ENCODE results near the gene ABHD17C. TPM values are rescaled to one million over a fixed set of nuclear protein-coding genes. Genes with fewer than 3 reads are reported as not detected.

ABHD17C gene
- total and polyA plus RNA-seq, 2 of the 8 experiments (the other 6 are each of a cell fraction or from before 2014, with no cell fraction given), result 20.2 to 29.8 TPM

GRCh38 chr15:80703081-80703480 is 8.0 kb downstream of the ABHD17C start:
- no peak overlapping the region for H3K56ac ChIP-seq (replicated peaks; ENCODE audit: insufficient read length, low read depth, low read length)
- H3K9ac ChIP-seq (replicated peaks in 1 of 4; ENCODE audit: extremely low read depth in 1 of 4, low read depth in 3 of 4, low read length in 3 of 4), result no peak overlapping the region
- ChIA-PET POLR2A (ENCODE audit: partially characterized antibody) (no interaction called here), CTCF (ENCODE audit: partially characterized antibody) (interaction anchor here (3.4 kb wide), 1 partner anchor 76 kb away, joined by 14 read pairs; the partner anchor contains the start of gene CEMIP)
- H3K27ac ChIP-seq (ENCODE audit: low read depth, low read length), result no peak overlapping the region
- H2BK20ac ChIP-seq (ENCODE audit: low read length), result no peak overlapping the region
- H4K8ac ChIP-seq (ENCODE audit: extremely low read depth, insufficient read depth, low read length), result no peak overlapping the region
- H3K79me1 ChIP-seq (ENCODE audit: low read depth, low read length), result peaks cover 4% of the 10 kb centered on the region
- H3K18ac ChIP-seq (ENCODE audit: extremely low read depth, low read length), result no peak overlapping the region
- peaks cover 0 to 10% (median 6%) of the 10 kb centered on the region in 4 experiments; a peak in 4 of 7 replicates for H3K4me1 ChIP-seq (replicated peaks in 1 of 4; ENCODE audit: control insufficient read depth in 3 of 4, insufficient read depth in 4 of 4, low read length in 3 of 4)
- H2AFZ ChIP-seq (ENCODE audit: low read length), result no peak overlapping the region
- H2BK12ac ChIP-seq (ENCODE audit: low read depth, low read length), result no peak overlapping the region
- no peak overlapping the region for H4K91ac ChIP-seq (replicated peaks; ENCODE audit: insufficient read length, low read length)
- WGBS, 2 experiments (ENCODE audit: extremely low coverage in 1 of 2, insufficient coverage in 1 of 2, insufficient read length in 1 of 2, insufficient replicate concordance in 2 of 2, low coverage in 1 of 2, low lambda C conversion rate in 2 of 2, missing lambda C conversion rate in 1 of 2), result 85% methylated on average over 5 of the region's 5 CpGs; no CpG with 5 or more reads in 1 of the 2 experiments
- no peaks in the 10 kb centered on the region for H3K23me2 ChIP-seq (ENCODE audit: low read depth, low read length)
- peaks cover 3 to 50% of the 10 kb centered on the region in 2 experiments; a peak in 3 of 4 replicates for H3K79me2 ChIP-seq (ENCODE audit: control insufficient read depth in 1 of 2, insufficient read depth in 2 of 2, low read length in 2 of 2)
- H3K9me3 ChIP-seq (ENCODE audit: insufficient read depth in 2 of 2, low read depth in 1 of 2, low read length in 1 of 2), result no peaks in the 10 kb centered on the region
- H3K27me3 ChIP-seq (replicated peaks in 1 of 4; ENCODE audit: control insufficient read depth in 3 of 4, extremely low read depth in 1 of 4, insufficient read depth in 3 of 4, low read length in 3 of 4), result no peaks in the 10 kb centered on the region
- peaks cover 0 to 5% of the 10 kb centered on the region in 2 experiments for H4K20me1 ChIP-seq (replicated peaks in 1 of 2; ENCODE audit: control insufficient read depth in 1 of 2, insufficient read depth in 2 of 2, low read length in 2 of 2)
- H2BK5ac ChIP-seq (ENCODE audit: low read depth, low read length), result no peak overlapping the region
- no peak overlapping the region for H3K14ac ChIP-seq (ENCODE audit: insufficient read length)
- H3K4me2 ChIP-seq (ENCODE audit: insufficient read depth in 1 of 2, low read depth in 2 of 2, low read length in 2 of 2), result no peak overlapping the region
- H2BK120ac ChIP-seq (replicated peaks; ENCODE audit: low read depth, low read length), result no peak overlapping the region
- no peak overlapping the region for H2AK5ac ChIP-seq (ENCODE audit: low read depth, low read length)
- no peaks in the 10 kb centered on the region for H3K36me3 ChIP-seq (ENCODE audit: control insufficient read depth in 2 of 4, insufficient read depth in 4 of 4, low read length in 3 of 4)
- H4K5ac ChIP-seq (ENCODE audit: insufficient read length, low read depth, low read length), result no peak overlapping the region
- H3K4me3 ChIP-seq (ENCODE audit: extremely low read depth in 1 of 4, insufficient read depth in 2 of 4, low read depth in 3 of 4, low read length in 4 of 4), result no peak overlapping the region
- no peak overlapping the region for H3K23ac ChIP-seq (ENCODE audit: insufficient read length)
- no peak for TF ChIP-seq CBX5 (IDR thresholded peaks at IDR 0.05; ENCODE audit: low read depth, low read length)
- no peak for TF ChIP-seq CHD2 (IDR thresholded peaks at IDR 0.05; ENCODE audit: low read length)
- TF ChIP-seq TAF1 (IDR thresholded peaks at IDR 0.05; ENCODE audit: low read depth, low read length), result no peak
- TF ChIP-seq GABPA (IDR thresholded peaks at IDR 0.05; ENCODE audit: borderline replicate concordance, insufficient read depth, low read length), result no peak
- TF ChIP-seq PHF8 (conservative IDR thresholded peaks at IDR 0.05; ENCODE audit: low read depth, low read length), result no peak
- TF ChIP-seq EZH2 (IDR thresholded peaks at IDR 0.05; ENCODE audit: low read depth, low read length, severe bottlenecking), result no peak
- TF ChIP-seq SRF (IDR thresholded peaks at IDR 0.05; ENCODE audit: low read depth, low read length), result no peak
- no peak for TF ChIP-seq BCL11A (IDR thresholded peaks at IDR 0.05; ENCODE audit: low read depth in 2 of 2, low read length in 2 of 2)
- TF ChIP-seq SIX5 (IDR thresholded peaks at IDR 0.05; ENCODE audit: low read depth, low read length), result no peak
- TF ChIP-seq CHD1 (IDR thresholded peaks at IDR 0.05; ENCODE audit: low read depth, low read length), result no peak
- no peak overlapping the region for H3K4ac ChIP-seq (replicated peaks; ENCODE audit: insufficient read length, low read depth, low read length)
- H2BK15ac ChIP-seq (ENCODE audit: low read length), result no peak overlapping the region
- no peak for DNase-seq (ENCODE audit: low read depth in 1 of 2, low spot score in 2 of 2)
- no peak for FAIRE-seq

Measured in H1 (cell line).